OCI-LY1 (cell line): ENCODE data around the gene SCAMP2.

ENCODE experiments used
- CTCF ChIP-seq: fragments of 200-600 bp; sonication (generic), shearing (Covaris generic); IDR thresholded peaks from 2 replicates; pipeline ENCODE4 v1.5.1; 2017; ENCODE audit warnings: mild to moderate bottlenecking, antibody characterized with exemption, low read length, moderate library complexity, mixed read lengths
- EZH2 ChIP-seq: fragments of 200-600 bp; sonication (generic), shearing (Covaris generic); IDR thresholded peaks from 2 replicates; pipeline ENCODE4 v1.8.0; 2017; ENCODE audit warnings: borderline replicate concordance, mixed run types, mild to moderate bottlenecking, antibody characterized with exemption, low read length, moderate library complexity, mixed read lengths

GRCh38 chr15:74845581-74845980 is 27.6 kb downstream of the SCAMP2 start:
- no peak for TF ChIP-seq CTCF
- TF ChIP-seq EZH2 = no peak
